NOMO-1 (cell line): ENCODE measurements around the gene KRTAP10-3.
"Not testable (repeated sequence)": the region's sequence is repeated elsewhere in the genome, so short reads cannot be mapped to it uniquely, and the experiment has no call there.

ENCODE experiments used
- DNase-seq, 2 experiments: peaks; one replicate each; lab custom pipeline; 2025; ENCODE audit not compliant: unreplicated experiment in 2 of 2; lab: John Stamatoyannopoulos, UW

Gene KRTAP10-3, protein sequence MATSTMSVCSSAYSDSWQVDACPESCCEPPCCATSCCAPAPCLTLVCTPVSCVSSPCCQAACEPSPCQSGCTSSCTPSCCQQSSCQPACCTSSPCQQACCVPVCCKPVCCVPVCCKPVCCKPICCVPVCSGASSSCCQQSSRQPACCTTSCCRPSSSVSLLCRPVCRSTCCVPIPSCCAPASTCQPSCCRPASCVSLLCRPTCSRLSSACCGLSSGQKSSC

DNA sequence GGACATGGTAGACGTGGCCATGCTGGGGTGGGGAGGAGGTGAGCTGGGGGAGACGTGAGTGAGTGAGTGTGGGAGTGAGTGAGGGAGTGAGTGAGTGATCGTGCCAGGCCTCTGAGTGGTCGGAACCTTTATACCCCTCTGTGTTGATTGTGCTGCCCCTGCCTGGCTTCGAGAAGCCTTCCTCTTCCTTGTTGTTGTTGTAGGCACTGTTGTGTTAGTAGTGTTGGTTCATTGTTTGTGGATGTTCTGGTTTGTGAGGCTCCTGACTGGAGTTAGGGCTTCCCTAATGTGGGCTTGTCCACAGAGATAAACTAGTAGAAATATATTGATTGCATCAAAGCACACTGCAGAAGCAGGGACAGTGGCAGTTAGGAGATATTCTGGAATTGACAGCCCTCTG lies at the start of gene KRTAP10-3:
TSS of gene KRTAP10-3 (minus strand) at position 101 of the 400 bp plus-strand sequence. CDS start at position 21, 80 bp downstream.
- DNase-seq: no peak

GRCh38 chr21:44606495-44606894 lies 47.9 kb upstream of the KRTAP10-3 start:
- no peak for DNase-seq

GRCh38 chr21:44603911-44604310 lies 45.3 kb upstream of the KRTAP10-3 start:
- no peak for DNase-seq

DNA sequence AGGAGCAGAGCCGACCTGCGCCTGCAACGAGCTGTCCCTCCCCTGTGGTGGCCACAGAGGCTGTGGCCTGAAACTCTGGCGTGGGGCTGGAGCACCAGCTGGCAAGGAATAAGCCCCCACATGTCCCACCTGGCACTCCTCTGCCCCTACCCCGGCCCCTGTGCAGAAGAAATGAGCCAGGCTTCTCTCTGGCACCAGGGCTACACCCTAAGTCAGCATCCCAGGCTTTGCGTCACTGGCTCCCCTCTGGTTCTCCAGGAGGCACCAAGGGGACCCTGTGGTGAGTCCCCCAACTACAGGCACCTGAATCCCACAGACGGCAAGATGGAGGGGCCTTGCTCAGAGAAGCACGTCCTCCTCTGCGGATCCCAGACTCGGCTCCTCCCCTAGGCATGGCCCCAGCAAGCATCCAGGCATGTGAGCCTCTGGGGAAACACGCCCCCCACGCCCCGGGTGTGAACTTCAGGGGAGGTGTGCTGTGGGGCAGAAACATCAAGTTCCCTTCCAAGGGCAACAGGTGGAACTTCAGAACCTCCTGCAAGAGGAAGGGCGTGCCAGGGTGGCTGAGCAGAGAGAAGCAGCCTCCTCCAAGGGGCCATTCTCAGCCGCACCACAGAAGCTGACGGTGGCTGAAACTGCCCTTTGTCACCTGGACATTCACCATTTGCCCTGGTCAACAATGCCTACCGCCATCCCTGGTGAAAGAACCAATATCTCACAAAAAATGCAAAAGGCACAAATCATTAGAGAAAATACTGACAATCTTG lies 44.7 kb upstream of the KRTAP10-3 start:
- no peak for DNase-seq

DNA sequence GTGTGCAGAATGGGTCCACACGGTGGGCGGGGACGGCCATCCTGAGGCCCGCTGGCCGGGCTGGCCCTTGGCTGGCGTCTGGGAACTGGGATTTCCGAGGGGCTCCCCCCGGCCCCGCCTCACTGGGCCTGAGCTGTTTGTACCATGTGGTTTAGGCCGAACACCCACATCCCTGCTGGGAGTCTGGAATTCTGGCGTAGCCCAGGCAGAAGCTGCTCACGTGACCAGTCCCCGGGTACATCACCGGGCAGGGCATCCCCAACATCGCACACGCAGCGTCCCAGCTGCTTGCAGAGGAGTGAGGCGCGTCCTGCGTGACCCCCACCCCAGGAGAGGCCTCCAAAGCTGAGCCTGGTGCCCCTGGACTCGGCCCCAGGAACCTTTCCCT lies 43.9 kb upstream of the KRTAP10-3 start:
- DNase-seq: no peak

DNA sequence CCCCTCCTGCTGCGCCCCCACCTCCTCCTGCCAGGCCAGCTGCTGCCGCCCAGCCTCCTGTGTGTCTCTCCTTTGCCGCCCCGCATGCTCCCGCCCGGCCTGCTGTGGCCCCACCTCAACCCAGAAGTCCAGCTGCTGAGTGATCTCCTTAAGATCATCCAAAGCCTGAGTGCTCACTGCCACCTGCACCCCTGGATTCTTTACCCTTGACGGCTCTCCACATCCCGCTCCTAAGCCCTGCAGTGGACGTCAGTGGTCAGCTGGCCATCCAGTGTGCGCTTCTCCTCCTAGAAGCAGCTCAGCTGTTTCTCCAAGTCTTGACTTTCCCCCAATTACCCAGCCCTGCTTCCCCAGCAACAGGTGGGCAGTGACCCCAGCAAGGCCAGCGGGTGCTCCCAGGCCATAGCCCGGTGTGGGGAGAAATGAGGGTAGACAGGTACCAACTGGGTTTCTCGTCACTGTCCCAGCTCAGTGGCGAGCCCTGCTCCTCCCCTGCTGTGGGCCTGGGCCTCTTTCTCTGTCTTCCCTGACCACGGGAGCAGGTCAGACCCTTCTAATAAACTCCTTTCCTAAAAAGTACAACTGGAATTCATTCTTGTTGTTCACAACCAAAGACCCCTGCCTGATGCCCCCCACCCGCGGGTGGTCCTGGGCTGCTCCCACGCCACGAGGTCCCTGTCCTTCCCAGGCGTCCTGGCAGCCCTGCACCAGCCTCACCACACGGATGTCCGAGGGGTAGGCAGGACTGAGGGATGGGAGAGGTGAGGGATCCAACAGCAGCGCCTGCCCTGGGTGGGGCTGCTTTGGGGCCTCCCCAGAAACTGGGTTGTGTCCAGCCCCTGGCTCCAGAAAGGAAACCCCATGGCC lies 43.2 kb upstream of the KRTAP10-3 start:
- no peak for DNase-seq

DNA sequence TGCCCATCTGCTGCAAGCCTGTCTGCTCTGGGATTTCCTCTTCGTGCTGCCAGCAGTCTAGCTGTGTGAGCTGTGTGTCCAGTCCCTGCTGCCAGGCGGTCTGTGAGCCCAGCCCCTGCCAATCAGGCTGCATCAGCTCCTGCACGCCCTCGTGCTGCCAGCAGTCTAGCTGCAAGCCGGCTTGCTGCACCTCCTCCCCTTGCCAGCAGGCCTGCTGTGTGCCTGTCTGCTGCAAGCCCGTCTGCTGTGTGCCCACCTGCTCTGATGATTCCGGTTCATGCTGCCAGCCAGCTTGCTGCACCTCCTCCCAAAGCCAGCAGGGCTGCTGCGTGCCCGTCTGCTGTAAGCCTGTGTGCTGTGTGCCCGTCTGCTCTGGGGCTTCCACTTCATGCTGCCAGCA lies 42.5 kb upstream of the KRTAP10-3 start:
- not testable (repeated sequence) for DNase-seq

- not testable (repeated sequence) for DNase-seq
Observed at GRCh38 chr21:44600118-44600978, 41.8 kb upstream of the KRTAP10-3 start, which contains the start of gene KRTAP10-7. Gene KRTAP10-7, plus strand, starts transcription at chr21:44600597. Its CDS starts 25 bp downstream, at chr21:44600622.

DNA sequence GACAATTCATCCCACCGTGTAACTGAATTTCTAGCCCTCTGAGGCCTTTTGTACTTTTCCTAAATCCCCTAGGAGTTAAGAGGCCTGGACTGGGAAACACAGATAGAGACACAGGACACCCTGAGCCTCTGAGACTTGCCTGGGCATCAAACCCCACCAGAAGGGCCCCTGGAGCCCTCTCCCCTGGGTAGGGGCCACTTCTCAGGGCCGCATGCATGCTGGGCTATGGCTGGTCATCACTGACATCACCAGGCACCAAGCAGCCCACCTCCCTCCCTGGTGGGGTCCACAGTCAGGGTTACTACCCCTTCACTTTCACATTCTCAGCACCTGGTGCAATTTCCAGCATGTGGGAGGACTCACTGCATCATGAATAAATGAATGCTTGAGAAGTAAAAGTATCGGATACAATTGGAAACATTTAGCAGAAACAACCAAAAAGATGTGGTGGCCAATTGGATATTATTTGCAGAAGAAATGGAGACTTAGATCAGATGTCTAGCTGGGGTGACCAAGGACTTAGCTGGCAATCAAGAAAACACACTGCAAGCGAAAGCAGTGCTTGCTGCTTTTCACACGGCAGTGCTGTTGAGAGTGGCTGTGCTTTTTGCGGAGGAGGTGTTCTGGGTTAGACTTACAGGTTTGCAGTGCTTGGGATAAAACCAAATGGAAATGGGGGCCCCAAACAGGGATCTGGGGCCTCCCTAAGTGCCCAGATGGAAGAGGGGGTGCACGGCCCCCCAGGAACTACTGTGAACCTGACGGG lies 40.9 kb upstream of the KRTAP10-3 start:
- DNase-seq: no peak

DNA sequence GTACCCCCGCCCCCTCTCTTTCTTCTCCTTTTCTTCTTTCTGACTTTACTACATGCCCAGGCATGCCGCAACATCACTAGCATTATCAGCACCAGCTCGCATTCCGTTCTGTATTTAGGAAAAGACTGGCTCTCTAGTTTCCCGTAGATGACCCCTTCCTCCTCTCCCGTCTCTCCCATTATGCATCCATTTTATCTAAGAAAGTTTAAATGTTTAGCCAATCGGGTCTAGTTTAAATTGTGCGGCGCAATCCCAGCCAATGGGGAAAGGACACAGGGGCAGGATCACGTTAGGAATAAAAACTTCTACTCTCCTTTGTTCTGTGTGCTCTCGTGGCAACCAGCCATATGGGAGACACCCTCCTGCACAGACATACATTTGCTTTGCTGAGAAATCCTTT lies 39.5 kb upstream of the KRTAP10-3 start:
- no peak for DNase-seq

DNA sequence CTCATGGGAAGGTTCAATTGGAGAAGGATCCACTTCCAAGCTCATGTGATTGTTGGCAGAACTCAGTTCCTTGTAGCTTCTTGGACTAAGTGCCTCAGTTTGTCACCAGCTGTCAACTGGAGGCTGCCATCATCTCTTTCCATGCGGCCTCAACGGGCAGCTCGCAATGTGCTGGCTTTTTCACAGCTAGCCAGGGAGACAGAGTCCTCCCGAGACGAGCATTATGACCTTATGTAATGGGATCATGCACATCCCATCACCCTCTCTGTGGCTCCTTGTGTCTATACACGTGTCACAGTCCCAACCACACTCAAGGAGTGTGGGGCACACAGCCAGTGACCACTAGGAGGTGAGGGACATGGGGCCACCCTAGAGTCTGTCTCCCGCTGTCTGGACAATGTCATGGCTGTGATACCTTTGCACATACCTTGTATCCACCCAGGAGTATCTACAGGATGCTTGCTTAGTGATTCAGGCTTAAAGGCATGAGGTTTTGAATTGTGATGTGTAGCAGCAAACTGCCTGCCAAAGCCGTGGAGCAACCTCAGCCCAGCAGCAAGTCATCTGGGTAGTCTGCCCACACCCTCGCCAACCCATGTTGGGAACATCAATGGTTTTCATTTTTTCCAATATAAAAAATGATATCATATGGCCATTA lies 37.6 kb upstream of the KRTAP10-3 start:
- DNase-seq: no peak

GRCh38 chr21:44595524-44595923 lies 36.9 kb upstream of the KRTAP10-3 start:
- DNase-seq: no peak

- no peak for DNase-seq
Observed at GRCh38 chr21:44594406-44594916, 35.9 kb upstream of the KRTAP10-3 start.

GRCh38 chr21:44593598-44594405 lies 35.2 kb upstream of the KRTAP10-3 start:
- no peak for DNase-seq

GRCh38 chr21:44592446-44593311 lies 34.1 kb upstream of the KRTAP10-3 start, which contains the start of gene KRTAP10-6:
Gene KRTAP10-6, minus strand, starts transcription at chr21:44592505. Its CDS starts 21 bp downstream, at chr21:44592484.
- DNase-seq: no peak

GRCh38 chr21:44591801-44592130 lies 33.2 kb upstream of the KRTAP10-3 start:
- DNase-seq: not testable (repeated sequence)
